DOHH2 (cell line): ENCODE results near the gene FLYWCH1.
A peak's percentile ranks its signal among the peaks of the same experiment; 100 is the strongest.

Source experiments
- H3F3A ChIP-seq: fragments of 200-600 bp; sonication (generic), shearing (Covaris generic); 2 replicates; pipeline ENCODE4 v1.6.0; 2016; ENCODE audit warnings: antibody characterized with exemption, mild to moderate bottlenecking; ENCODE audit not compliant: control insufficient read depth, insufficient read depth
- H3K27ac ChIP-seq: fragments of 200-600 bp; sonication (generic); 2 replicates; pipeline ENCODE4 v1.5.1; 2014; ENCODE audit warnings: low read depth, mild to moderate bottlenecking, low read length, moderate library complexity
- H3K27me3 ChIP-seq: fragments of 200-600 bp; sonication (generic); 2 replicates; pipeline ENCODE4 v1.6.1; 2014; ENCODE audit warnings: mild to moderate bottlenecking, low read length, mixed read lengths; ENCODE audit not compliant: control insufficient read depth
- H3K36me3 ChIP-seq: fragments of 200-600 bp; sonication (generic); 2 replicates; pipeline ENCODE4 v1.6.1; 2014; ENCODE audit warnings: mild to moderate bottlenecking, low read length, moderate library complexity, mixed read lengths; ENCODE audit not compliant: control insufficient read depth
- H3K4me1 ChIP-seq: fragments of 200-600 bp; sonication (generic); 2 replicates; pipeline ENCODE4 v1.6.1; 2014; ENCODE audit warnings: mild to moderate bottlenecking, low read length, mixed read lengths; ENCODE audit not compliant: control insufficient read depth
- H3K4me2 ChIP-seq: fragments of 200-600 bp; sonication (generic); 2 replicates; pipeline ENCODE4 v1.6.0; 2014; ENCODE audit warnings: mild to moderate bottlenecking, low read length, moderate library complexity
- H3K4me3 ChIP-seq: fragments of 200-600 bp; sonication (generic); 2 replicates; pipeline ENCODE4 v1.5.1; 2014; ENCODE audit warnings: mild to moderate bottlenecking, low read length, mixed read lengths
- H3K79me2 ChIP-seq: fragments of 200-600 bp; sonication (generic); 2 replicates; pipeline ENCODE4 v1.6.1; 2014; ENCODE audit warnings: mild to moderate bottlenecking, low read length, mixed read lengths; ENCODE audit not compliant: control insufficient read depth
- H3K9me2 ChIP-seq: fragments of 200-600 bp; sonication (generic); replicated peaks from 2 replicates; pipeline ENCODE4 v1.6.1; 2014; ENCODE audit warnings: mild to moderate bottlenecking, low read length, mixed read lengths; ENCODE audit not compliant: control insufficient read depth
- H3K9me3 ChIP-seq: fragments of 200-600 bp; sonication (generic); 2 replicates; pipeline ENCODE4 v1.6.1; 2014; ENCODE audit warnings: antibody characterized with exemption, low read length, mixed read lengths; ENCODE audit not compliant: control insufficient read depth, insufficient read depth
- H4K20me1 ChIP-seq: fragments of 200-600 bp; sonication (generic); 2 replicates; pipeline ENCODE4 v1.6.0; 2014; ENCODE audit warnings: low read depth, mild to moderate bottlenecking, antibody characterized with exemption, low read length, moderate library complexity; ENCODE audit not compliant: control insufficient read depth, insufficient read depth
- EZH2phosphoT487 ChIP-seq: fragments of 200-600 bp; sonication (generic); IDR thresholded peaks from 2 replicates; pipeline ENCODE4 v1.6.1; 2017; ENCODE audit warnings: borderline replicate concordance, mild to moderate bottlenecking, antibody characterized with exemption, low read length, moderate library complexity, mixed read lengths
- TF ChIP-seq, protein P1 (sequence below): fragments of 200-600 bp; sonication (generic); IDR thresholded peaks from one replicate; pipeline ENCODE4 v1.5.1; 2014; ENCODE audit warnings: antibody characterized with exemption, mild to moderate bottlenecking, low read depth, low read length; ENCODE audit not compliant: poor library complexity, severe bottlenecking

Gene FLYWCH1

DNA sequence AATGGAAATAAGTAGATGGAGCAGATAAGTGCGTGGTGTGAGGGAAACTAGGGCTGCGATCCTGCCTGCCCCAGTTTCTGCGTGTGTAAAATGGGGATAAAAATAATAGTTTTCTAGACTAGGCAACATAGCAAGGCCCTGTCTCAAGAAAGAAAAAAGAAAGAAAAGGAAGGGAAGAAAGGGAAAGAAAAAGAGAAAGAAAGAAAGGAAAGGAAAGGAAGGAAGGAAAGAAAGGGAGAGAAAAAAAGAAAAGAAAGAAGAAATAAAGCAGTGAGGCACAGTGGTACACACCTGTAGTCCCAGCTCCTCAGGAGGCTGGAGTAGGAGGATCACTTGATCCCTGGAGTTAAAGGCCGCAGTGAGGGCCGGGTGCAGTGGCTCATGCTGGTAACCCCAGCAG is 70.7 kb downstream of the FLYWCH1 start:
- Histone ChIP-seq H3K9me3 (no peaks in the 10 kb centered on the region), H3K36me3 (peaks cover 25% of the 10 kb centered on the region), H3K27me3 (peaks cover 5% of the 10 kb centered on the region; the same call in 1 of the 2 replicates), H4K20me1 (peaks cover 6% of the 10 kb centered on the region; the same call in 1 of the 2 replicates), H3K9me2 (no peaks in the 10 kb centered on the region), H3K79me2 (peaks cover 39% of the 10 kb centered on the region), H3K27ac (no peak overlapping the region), H3K4me1 (peaks cover 46% of the 10 kb centered on the region), H3K4me3 (no peak overlapping the region), H3F3A (peaks cover 6% of the 10 kb centered on the region), H3K4me2 (peak overlapping the region; percentile 56; the same call in 1 of the 2 replicates)
- TF ChIP-seq, protein P1, sequence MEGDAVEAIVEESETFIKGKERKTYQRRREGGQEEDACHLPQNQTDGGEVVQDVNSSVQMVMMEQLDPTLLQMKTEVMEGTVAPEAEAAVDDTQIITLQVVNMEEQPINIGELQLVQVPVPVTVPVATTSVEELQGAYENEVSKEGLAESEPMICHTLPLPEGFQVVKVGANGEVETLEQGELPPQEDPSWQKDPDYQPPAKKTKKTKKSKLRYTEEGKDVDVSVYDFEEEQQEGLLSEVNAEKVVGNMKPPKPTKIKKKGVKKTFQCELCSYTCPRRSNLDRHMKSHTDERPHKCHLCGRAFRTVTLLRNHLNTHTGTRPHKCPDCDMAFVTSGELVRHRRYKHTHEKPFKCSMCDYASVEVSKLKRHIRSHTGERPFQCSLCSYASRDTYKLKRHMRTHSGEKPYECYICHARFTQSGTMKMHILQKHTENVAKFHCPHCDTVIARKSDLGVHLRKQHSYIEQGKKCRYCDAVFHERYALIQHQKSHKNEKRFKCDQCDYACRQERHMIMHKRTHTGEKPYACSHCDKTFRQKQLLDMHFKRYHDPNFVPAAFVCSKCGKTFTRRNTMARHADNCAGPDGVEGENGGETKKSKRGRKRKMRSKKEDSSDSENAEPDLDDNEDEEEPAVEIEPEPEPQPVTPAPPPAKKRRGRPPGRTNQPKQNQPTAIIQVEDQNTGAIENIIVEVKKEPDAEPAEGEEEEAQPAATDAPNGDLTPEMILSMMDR = no peak
- no peak for TF ChIP-seq EZH2phosphoT487

DNA sequence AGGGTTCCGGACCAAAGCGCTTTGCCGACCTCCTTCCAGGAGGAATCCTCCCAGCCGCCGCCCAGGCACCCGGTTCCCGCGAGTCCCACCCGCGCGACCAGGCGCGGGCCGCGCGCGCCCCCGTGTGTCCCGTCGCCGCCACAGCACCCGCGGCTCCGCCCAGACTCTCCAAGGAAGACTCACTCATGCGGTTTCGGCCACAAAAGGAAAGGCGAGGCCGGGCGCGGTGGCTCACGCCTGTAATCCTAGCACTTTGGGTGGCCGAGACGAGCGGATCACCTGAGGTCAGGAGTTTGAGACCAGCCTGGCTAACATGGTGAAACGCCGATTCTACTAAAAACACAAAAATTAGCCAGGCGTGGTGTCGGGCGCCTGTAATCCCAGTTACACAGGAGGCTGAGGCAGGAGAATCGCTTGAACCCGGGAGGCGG is 72.0 kb downstream of the FLYWCH1 start:
- no peaks in the 10 kb centered on the region for H4K20me1 ChIP-seq
- H3K79me2 ChIP-seq = peaks cover 26% of the 10 kb centered on the region
- H3K27ac ChIP-seq = no peak overlapping the region
- H3K4me3 ChIP-seq = peak overlapping the region; percentile 60
- peak overlapping the region; percentile 56 for H3K4me2 ChIP-seq
- H3K36me3 ChIP-seq = peaks cover 12% of the 10 kb centered on the region
- peaks cover 33% of the 10 kb centered on the region for H3K4me1 ChIP-seq
- peaks cover 12% of the 10 kb centered on the region; the same call in 1 of the 2 replicates for H3K27me3 ChIP-seq
- H3F3A ChIP-seq = peaks cover 6% of the 10 kb centered on the region
- no peaks in the 10 kb centered on the region for H3K9me3 ChIP-seq
- no peaks in the 10 kb centered on the region for H3K9me2 ChIP-seq
- TF ChIP-seq, protein P1 = peak; percentile 87
- no peak for TF ChIP-seq EZH2phosphoT487

DNA sequence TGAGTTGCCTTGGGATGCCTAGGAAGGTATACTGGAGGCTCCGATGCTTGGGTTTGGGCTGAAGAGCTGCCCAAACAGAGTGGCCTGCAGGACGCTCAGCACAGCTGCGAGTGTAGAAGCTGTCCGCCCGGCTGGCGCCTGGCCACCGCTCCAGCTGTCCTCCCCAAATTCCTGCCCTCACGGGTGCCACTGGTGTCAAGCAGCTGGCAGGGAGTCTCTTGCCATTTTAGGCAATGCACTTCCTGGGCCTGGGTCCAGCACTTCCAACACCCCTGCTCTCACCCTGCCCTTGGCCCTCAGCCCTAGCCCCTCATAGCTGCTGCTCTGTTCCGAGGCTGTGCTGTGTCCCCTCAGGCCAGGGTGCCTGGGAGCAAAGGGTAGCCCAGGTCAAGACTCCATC is 73.7 kb downstream of the FLYWCH1 start:
- peaks cover 6% of the 10 kb centered on the region for H3F3A ChIP-seq
- H3K27ac ChIP-seq = no peak overlapping the region
- H3K9me2 ChIP-seq = no peaks in the 10 kb centered on the region
- peaks cover 11% of the 10 kb centered on the region for H3K79me2 ChIP-seq
- H3K4me2 ChIP-seq = no peak overlapping the region
- H3K4me1 ChIP-seq = peaks cover 30% of the 10 kb centered on the region
- peaks cover 29% of the 10 kb centered on the region; the same call in 1 of the 2 replicates for H3K27me3 ChIP-seq
- H4K20me1 ChIP-seq = no peaks in the 10 kb centered on the region
- no peak overlapping the region for H3K4me3 ChIP-seq
- no peak for TF ChIP-seq EZH2phosphoT487
- TF ChIP-seq, protein P1 = no peak
- no peaks in the 10 kb centered on the region for H3K36me3 ChIP-seq
- H3K9me3 ChIP-seq = no peaks in the 10 kb centered on the region
